GM23248 (cell line): ENCODE results near the gene MAP2.

Experiments used
- EZH2 ChIP-seq: fragments of 200-600 bp; sonication (generic); IDR thresholded peaks from 2 replicates; pipeline ENCODE4 v1.6.1; 2018; ENCODE audit warnings: antibody characterized with exemption, mild to moderate bottlenecking; ENCODE audit not compliant: insufficient read depth, poor library complexity, severe bottlenecking
- EZH2phosphoT487 ChIP-seq: fragments of 200-600 bp; sonication (generic); IDR thresholded peaks from 2 replicates; pipeline ENCODE4 v1.6.1; 2018; ENCODE audit warnings: antibody characterized with exemption, moderate library complexity, mild to moderate bottlenecking, low read depth; ENCODE audit not compliant: insufficient read depth

DNA sequence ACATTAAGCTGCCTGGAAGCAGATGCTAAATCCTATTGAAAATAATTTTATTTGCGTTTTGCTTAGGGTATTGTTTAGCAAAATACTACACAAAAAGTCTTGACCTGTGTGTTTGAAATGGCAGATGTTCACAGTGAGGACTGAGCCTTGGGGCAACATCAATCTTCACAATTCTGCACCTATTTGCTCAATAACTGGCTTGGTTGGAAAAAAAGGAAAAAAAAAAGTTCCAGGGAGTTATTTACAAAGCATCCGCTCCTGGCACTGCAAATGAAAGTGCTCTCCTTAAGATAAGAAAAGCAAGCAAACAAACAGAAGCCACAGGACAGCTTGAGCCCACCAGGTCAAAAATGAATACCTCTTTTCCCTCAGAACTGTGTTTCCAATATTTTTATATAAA, 77.7 kb downstream of the MAP2 start:
- TF ChIP-seq EZH2 (no peak), EZH2phosphoT487 (no peak)
